Naive thymus-derived CD8-positive, alpha-beta T cell (primary cell): ENCODE results near the gene LYPD1. TPM values are rescaled to one million over a fixed set of nuclear protein-coding genes. Genes with fewer than 3 reads are reported as not detected.

Source experiments
- ATAC-seq, 2 donors: fragments of 150-1000 bp; cut with Tn5 transposase in 1 of 2; sonication (Bioruptor Pico), chemical (Tn5 transposase) in 1 of 2; 1 replicate in 1 of 2; 2 replicates in 1 of 2; pipeline ENCODE4 v1.10.0; 2021; ENCODE audit warnings: mild to moderate bottlenecking in 2 of 2, moderate library complexity in 2 of 2
- POLR2A ChIA-PET: fragments of 350-600 bp; sonication (Branson Sonifier 250); formaldehyde crosslinking; loops from one replicate; lab custom pipeline; 2021; ENCODE audit warnings: antibody characterized with exemption; lab: Charles Lee
- DNase-seq, 10 donors: peaks; one replicate each; pipeline versions ENCODE4 v3.0.0 to v3.0.0-alpha.2; 2020 to 2022
- H3K27ac Mint-ChIP-seq, 10 donors: one replicate each; pipeline ENCODE4 v1.8.0; 2020 to 2022; ENCODE audit warnings: mild to moderate bottlenecking in 10 of 10, mixed read lengths in 10 of 10, moderate library complexity in 4 of 10, inconsistent platforms in 1 of 10
- H3K27me3 Mint-ChIP-seq, 5 donors: one replicate each; pipeline ENCODE4 v1.8.0; 2021 to 2022; ENCODE audit warnings: mixed read lengths in 5 of 5
- H3K36me3 Mint-ChIP-seq, 3 donors: one replicate each; pipeline ENCODE4 v1.8.0; 2020 to 2022; ENCODE audit warnings: mixed read lengths in 3 of 3, mild to moderate bottlenecking in 2 of 3, inconsistent platforms in 1 of 3
- H3K4me1 Mint-ChIP-seq, 4 donors: one replicate each; pipeline ENCODE4 v1.8.0; 2021 to 2022; ENCODE audit warnings: mixed read lengths in 4 of 4
- H3K4me3 Mint-ChIP-seq, 10 donors: one replicate each; pipeline ENCODE4 v1.8.0; 2020 to 2022; ENCODE audit warnings: mild to moderate bottlenecking in 10 of 10, mixed read lengths in 10 of 10, moderate library complexity in 6 of 10, inconsistent platforms in 1 of 10
- H3K9me3 Mint-ChIP-seq, 9 donors: one replicate each; pipeline ENCODE4 v1.8.0; 2020 to 2022; ENCODE audit warnings: mixed read lengths in 9 of 9, mild to moderate bottlenecking in 3 of 9, inconsistent platforms in 1 of 9, moderate library complexity in 1 of 9
- polyA plus RNA-seq, 3 donors: library from polyadenylated mRNA; unstranded; fragments of 300-500 nt; fragmentation: Illumina TruSeq; gene quantifications; one replicate each; pipeline ENCODE4 v1.2.3, GENCODE V29; 2021
- total RNA-seq, 8 experiments: library from RNA in 2 of 8; stranded (reverse) in 2 of 8; gene quantifications; one replicate each; pipeline ENCODE4 v1.2.3 and lab custom pipeline; 2021 to 2026

LYPD1 gene
- total and polyA plus RNA-seq, 5 experiments from 2014 or later: not detected

DNA sequence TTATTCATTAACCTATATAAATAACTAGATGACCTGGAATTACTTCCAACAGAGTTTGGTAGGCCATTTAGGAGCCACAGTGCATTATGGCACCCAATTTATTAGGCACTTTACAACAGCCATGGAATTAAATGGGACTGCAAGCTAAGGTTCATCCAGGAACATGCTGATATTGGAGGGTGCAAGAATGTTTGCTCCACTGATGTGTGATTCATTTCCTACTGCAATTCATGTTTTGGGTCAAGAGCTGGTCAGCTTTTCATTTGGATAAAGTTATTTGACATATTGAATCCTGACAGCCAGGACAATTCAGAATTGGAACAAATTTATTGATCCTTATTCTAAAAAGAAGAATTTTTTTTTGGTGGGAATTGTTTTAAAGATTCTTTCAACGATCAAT lies 11.8 kb upstream of the LYPD1 start:
- Mint-ChIP-seq H3K27ac (no peak overlapping the region), H3K27me3 (peaks cover 0 to 3% (median 0%) of the 10 kb centered on the region in 5 donors), H3K9me3 (peaks cover 0 to 4% (median 0%) of the 10 kb centered on the region in 9 donors), H3K4me1 (no peaks in the 10 kb centered on the region), H3K4me3 (no peak overlapping the region), H3K36me3 (peaks cover 0 to 5% (median 0%) of the 10 kb centered on the region in 3 donors)
- DNase-seq (no peak), ATAC-seq (no peak)
- POLR2A ChIA-PET: no interaction called here

DNA sequence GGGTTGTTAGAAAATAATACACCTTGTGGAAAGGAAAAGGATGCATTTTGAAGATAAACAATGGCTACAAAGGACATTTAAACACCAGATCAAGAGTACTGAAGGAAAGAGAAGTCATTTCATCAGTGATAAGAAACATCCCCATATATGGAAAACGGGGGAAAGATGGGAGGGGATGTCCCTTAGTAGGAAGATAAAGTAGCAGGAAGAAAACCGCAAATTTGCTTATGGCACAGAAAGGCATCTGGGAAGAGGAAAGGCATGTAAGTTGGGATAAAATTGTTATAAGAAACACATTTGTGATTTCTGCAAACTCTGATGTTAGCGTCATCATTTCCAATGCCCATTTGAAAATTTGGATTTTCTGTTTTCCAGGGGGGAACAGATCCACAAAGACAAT lies 10.5 kb upstream of the LYPD1 start:
- POLR2A ChIA-PET: no interaction called here
- Mint-ChIP-seq H3K9me3 (peaks cover 0 to 2% (median 0%) of the 10 kb centered on the region in 9 donors), H3K4me3 (no peak overlapping the region), H3K4me1 (no peaks in the 10 kb centered on the region), H3K36me3 (no peaks in the 10 kb centered on the region), H3K27me3 (peaks cover 0 to 3% (median under 1%) of the 10 kb centered on the region in 5 donors), H3K27ac (no peak overlapping the region)
- no peak for ATAC-seq
- no peak for DNase-seq

DNA sequence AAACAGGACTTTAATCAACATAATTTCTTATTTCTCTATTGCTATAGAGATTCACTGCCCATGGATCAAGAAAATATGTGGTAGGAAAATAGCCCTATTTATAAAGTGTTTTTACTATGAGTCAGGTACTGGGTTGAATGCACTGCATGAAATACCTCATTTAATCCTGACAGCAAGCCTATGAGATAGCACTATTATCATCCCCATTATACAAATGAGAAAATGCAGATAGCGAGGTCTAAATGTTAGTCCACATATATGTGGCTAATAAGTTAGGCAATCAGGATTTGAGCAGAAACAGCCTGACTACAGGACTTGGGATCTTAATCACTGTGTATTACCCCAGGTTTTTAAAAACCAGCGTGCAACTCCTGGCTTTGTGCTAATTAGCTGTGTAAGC lies 8.5 kb upstream of the LYPD1 start:
- H3K4me1 Mint-ChIP-seq: no peaks in the 10 kb centered on the region
- peaks cover 0 to 5% (median 0%) of the 10 kb centered on the region in 9 donors for H3K9me3 Mint-ChIP-seq
- H3K36me3 Mint-ChIP-seq: no peaks in the 10 kb centered on the region
- H3K27ac Mint-ChIP-seq: no peak overlapping the region
- H3K4me3 Mint-ChIP-seq: no peak overlapping the region
- no peak for DNase-seq
- H3K27me3 Mint-ChIP-seq: peaks cover 3 to 17% (median 6%) of the 10 kb centered on the region in 5 donors
- no peak for ATAC-seq
- POLR2A ChIA-PET: no interaction called here

DNA sequence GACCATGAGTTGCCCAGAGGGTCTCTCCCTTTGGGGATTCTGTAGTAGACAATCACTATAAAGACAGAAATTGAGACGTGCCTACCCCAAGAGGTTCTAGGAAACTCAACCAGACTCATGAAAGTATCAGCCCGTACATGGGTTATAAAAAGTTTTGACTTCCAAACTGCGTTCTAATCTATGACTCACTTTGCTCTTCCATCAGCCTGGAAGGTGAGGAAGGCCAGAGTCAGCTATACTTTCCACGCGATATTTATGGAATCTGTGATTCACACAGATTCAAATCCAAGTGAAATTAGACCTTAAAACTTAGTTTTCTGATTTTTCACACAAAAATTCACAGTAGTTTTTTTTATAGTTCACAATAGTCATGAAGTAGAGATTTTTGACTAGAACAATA lies 7.7 kb upstream of the LYPD1 start:
- ATAC-seq (no peak), DNase-seq (no peak)
- Mint-ChIP-seq H3K4me3 (no peak overlapping the region), H3K4me1 (no peaks in the 10 kb centered on the region), H3K36me3 (no peaks in the 10 kb centered on the region), H3K27ac (no peak overlapping the region), H3K9me3 (peaks cover 0 to 5% (median 0%) of the 10 kb centered on the region in 9 donors), H3K27me3 (peaks cover 3 to 25% (median 11%) of the 10 kb centered on the region in 5 donors)
- POLR2A ChIA-PET: no interaction called here

DNA sequence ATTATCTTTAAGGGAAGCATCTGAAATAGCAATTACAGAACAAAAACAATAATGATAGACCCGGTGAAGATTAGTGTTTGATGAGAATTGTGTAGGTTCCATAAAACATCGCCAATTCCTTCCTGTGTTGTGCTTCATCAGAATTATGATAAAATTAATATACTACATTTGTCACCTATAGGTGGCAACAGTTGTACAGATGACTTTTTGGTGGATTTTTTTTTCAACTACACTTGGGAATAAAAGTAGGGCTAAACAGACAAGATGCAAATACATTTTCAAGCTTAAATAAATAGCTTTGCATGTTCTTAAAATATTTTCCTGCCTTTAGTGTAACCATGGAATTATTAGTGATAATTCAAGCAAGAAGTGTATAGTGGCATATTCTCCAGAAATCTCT lies 7.0 kb upstream of the LYPD1 start:
- POLR2A ChIA-PET: no interaction called here
- no peak for ATAC-seq
- Mint-ChIP-seq H3K27ac (no peak overlapping the region), H3K4me1 (no peaks in the 10 kb centered on the region), H3K4me3 (no peak overlapping the region), H3K9me3 (peaks cover 0 to 5% (median 0%) of the 10 kb centered on the region in 9 donors), H3K36me3 (no peaks in the 10 kb centered on the region), H3K27me3 (peaks cover 3 to 27% (median 12%) of the 10 kb centered on the region in 5 donors)
- DNase-seq: no peak

DNA sequence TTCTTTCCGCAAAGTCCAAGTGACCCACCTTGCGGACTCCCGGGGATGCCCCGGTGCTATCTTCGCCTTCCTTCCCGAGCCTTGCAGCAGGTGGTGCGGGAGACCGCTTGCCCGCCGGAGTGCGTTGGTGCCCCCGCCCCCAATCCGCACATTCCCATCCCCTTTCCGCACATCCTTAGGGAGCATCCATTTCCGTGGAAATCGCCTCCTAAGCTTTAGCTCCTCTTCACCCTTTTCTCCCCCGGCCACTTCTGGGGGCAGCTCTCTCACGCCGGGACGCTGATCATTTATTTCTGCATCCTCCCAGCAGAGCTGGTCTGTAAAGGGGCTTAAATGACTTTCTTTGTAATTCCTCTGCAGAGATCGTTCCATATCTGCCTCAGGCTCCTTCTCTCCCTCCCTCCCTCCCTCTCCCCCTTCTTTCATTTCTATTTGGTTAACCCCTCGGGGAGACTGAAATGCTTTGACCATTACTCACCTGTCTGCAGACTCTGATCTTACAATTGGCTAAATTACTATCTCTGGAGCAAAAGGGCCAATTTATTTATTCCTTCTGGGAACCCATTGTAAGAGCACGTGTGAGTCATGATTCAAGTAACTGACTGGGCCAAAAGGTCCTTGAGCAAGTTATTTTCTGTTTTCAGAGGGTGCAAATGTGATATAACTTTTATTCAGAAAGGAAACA lies 1.3 kb upstream of the LYPD1 start:
- Mint-ChIP-seq H3K36me3 (peaks cover 0 to 4% (median 0%) of the 10 kb centered on the region in 3 donors), H3K27me3 (peaks cover 13 to 64% (median 33%) of the 10 kb centered on the region in 5 donors), H3K4me3 (peak overlapping the region in 5 of 10 donors; percentile 21 to 47 (median 32)), H3K9me3 (peaks cover 0 to 6% (median 2%) of the 10 kb centered on the region in 9 donors), H3K4me1 (peaks cover 0 to 7% (median 2%) of the 10 kb centered on the region in 4 donors), H3K27ac (peak overlapping the region in 1 of 10 donors; percentile 85)
- DNase-seq: no peak
- no peak for ATAC-seq
- POLR2A ChIA-PET: no interaction called here

DNA sequence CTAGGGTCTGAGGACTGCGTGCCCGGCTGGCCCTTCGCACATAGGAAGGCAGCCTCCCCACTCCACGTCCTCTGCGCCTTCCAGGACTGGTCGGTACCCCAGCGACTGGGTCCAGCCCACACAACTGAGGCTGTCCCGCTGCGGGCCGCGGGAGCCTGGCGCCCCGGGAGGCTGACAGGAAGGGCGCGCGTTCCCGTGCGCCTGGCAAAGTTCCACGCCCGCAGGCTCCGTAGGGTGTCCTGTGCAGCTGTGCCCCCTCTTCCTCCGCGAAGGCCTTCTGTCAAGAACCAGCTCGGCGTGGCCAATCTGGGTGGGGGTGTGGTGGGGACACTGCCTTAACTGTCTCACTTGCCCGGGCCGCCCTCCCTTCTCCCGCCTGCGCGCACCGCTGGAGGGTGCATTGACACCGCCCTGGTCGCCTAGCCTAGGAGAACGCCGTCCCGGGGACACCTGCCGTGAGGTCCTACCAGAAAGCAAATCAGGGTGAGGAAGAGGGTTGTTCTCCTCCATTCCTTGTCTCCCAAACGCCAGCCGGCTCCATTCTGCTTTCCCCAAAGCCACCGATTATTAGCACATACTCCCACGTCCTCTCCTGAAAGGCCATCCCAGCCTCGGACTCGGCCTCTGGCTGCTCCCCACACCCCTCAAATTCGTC lies 618 bp upstream of the LYPD1 start:
- DNase-seq (no peak), ATAC-seq (no peak)
- POLR2A ChIA-PET: no interaction called here
- H3K27ac Mint-ChIP-seq: no peak overlapping the region
- peaks cover 14 to 71% (median 34%) of the 10 kb centered on the region in 5 donors for H3K27me3 Mint-ChIP-seq
- H3K4me3 Mint-ChIP-seq: peak overlapping the region in 3 of 10 donors; percentile 21 to 47 (median 43)
- H3K4me1 Mint-ChIP-seq: peaks cover 0 to 7% (median 2%) of the 10 kb centered on the region in 4 donors
- peaks cover 0 to 6% (median 2%) of the 10 kb centered on the region in 9 donors for H3K9me3 Mint-ChIP-seq
- peaks cover 0 to 4% (median 0%) of the 10 kb centered on the region in 3 donors for H3K36me3 Mint-ChIP-seq

DNA sequence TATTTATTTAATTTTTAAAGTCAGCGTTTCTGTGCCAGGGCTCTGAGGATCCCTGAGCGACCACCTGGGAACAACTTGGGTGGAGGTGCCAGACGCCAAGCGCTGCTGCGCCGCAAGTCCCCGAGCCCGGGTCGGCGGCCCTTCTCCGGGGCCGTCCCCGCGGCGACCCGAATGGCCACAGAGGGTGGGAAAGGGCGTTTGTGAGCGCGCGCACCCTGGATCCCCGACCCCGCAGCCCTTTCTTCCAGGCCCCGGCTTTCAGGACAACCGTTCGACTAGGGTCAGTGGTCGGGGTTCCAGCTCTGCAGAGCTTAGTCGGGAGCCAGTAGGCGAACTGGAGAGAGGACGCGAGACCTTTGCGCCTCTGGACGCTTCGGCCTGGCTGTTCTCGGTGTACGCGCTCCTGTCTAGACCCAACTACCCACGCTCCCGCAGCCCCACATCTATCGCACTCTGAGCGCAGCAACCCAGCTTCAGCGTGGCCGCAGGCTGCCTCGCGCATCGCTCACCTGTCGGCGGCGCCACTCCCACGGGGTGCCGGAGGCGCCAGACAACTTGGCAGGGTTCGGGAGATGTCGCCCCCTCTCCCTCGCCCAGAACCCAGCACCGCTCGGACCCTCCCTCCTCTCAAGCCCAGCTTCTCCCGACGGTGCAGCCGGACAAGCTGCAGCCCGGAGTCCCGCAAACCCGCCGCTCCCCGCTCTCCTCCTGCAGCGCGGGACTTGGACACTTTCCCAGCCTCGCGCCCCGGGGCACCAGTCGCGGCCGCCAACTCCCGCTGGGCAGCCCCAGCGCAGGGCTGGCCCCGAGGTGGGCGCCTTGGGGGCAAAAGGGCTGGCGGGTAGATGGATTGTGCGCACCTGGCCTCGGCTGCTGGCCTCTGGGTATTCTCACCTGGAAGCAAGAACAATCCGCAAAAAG lies 758 bp downstream of the LYPD1 start:
- no peak overlapping the region for H3K27ac Mint-ChIP-seq
- DNase-seq: no peak
- peaks cover 0 to 7% (median 2%) of the 10 kb centered on the region in 4 donors for H3K4me1 Mint-ChIP-seq
- no peak overlapping the region for H3K4me3 Mint-ChIP-seq
- POLR2A ChIA-PET: no interaction called here
- H3K9me3 Mint-ChIP-seq: peaks cover 0 to 4% (median 0%) of the 10 kb centered on the region in 9 donors
- peaks cover 14 to 68% (median 34%) of the 10 kb centered on the region in 5 donors for H3K27me3 Mint-ChIP-seq
- H3K36me3 Mint-ChIP-seq: peaks cover 0 to 4% (median 0%) of the 10 kb centered on the region in 3 donors
- ATAC-seq: no peak

DNA sequence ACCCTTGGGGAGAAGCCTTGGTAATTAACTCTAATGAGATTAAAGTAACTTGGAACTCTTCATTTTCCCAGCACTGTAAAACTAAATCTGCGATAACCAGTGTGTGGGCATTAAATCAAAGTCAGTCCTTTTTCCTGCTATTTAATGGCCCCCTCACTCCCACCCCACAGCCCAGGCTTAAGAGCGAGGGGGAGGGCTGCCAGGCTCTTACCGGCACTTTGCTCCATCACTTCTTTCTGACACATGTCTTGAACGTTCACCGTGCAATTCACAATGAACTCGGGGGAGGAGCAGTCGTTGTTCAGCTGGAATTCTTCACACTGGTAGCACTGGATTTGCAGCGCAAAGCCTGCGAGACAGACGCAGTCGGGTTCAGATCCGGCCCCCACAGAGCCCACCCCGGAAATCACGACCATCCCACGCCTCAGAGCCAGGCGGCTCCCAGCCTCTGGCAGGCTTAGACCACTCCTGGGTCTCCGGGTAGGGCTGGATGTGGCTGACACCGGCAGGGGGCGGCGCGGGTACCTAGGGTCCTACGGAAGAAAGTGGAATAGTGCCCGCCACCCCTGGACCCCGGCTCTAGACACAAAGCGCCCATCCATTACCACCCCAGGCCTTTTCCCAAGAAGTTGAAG lies 1.7 kb downstream of the LYPD1 start:
- Mint-ChIP-seq H3K4me1 (peaks cover 0 to 7% (median 2%) of the 10 kb centered on the region in 4 donors), H3K36me3 (peaks cover 0 to 4% (median 0%) of the 10 kb centered on the region in 3 donors), H3K4me3 (no peak overlapping the region), H3K9me3 (peaks cover 0 to 2% (median 0%) of the 10 kb centered on the region in 9 donors), H3K27ac (no peak overlapping the region), H3K27me3 (peaks cover 14 to 69% (median 34%) of the 10 kb centered on the region in 5 donors)
- DNase-seq: no peak
- POLR2A ChIA-PET: no interaction called here
- ATAC-seq: no peak

DNA sequence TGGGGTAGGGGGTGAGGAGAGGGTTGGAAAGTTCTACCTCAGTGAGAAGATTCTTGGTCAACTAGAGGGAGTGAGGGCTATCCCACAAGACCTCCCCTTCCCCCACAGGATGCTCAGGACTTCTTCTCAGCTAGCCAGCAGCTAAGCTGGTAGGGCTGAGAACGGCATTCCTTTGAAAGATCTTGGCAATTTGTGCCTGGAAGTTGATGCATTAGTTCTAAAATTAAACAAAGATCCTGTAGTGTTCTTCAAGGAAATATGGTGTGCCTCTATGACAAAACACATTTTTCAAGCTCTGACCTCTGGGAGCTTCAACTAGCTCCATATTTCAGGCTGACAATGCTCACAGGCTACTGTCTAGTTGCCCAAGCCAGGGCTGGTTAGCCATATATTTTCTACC lies 2.3 kb downstream of the LYPD1 start:
- Mint-ChIP-seq H3K4me1 (peaks cover 0 to 7% (median 2%) of the 10 kb centered on the region in 4 donors), H3K27ac (no peak overlapping the region), H3K9me3 (peaks cover 0 to 2% (median 0%) of the 10 kb centered on the region in 9 donors), H3K36me3 (peaks cover 0 to 4% (median 0%) of the 10 kb centered on the region in 3 donors), H3K27me3 (peaks cover 14 to 63% (median 30%) of the 10 kb centered on the region in 5 donors), H3K4me3 (no peak overlapping the region)
- ATAC-seq (no peak), DNase-seq (no peak)
- POLR2A ChIA-PET: no interaction called here

DNA sequence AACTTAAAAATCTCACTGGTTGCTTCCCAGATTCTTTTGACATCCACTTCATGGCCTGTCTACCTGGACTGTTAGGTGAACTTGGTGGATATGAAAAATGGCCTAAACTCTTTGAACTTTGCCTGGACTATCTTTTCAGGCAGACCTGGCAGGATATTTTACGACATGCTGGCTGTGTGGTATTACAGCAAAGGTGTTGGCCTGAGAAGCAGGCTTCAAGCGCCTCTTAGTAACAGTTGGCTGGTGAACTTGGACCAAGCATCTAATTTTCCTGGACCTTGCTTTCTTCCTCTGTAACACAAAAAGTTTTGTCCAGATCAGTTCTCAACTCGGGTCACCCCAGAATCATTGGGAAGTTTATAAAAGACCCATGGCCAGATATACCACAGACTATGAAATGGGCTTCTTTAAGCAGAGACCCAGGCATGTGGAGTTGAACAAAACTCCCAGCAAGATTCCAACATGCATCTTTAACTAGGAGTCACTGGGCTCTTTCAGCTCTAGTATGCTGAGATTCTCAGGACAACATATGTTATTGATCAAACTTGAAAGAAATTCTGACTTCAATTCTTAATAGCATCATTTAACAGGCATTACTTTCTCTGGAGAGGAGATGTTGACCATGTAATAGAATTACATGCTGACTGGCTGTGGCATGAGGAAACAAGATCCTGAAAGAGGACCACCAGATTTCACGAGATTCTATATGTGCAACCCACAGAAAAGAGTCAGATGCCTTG lies 4.4 kb downstream of the LYPD1 start:
- H3K4me1 Mint-ChIP-seq: no peaks in the 10 kb centered on the region
- H3K27me3 Mint-ChIP-seq: peaks cover 8 to 49% (median 19%) of the 10 kb centered on the region in 5 donors
- DNase-seq (no peak), ATAC-seq (no peak)
- peaks cover 0 to 2% (median 0%) of the 10 kb centered on the region in 3 donors for H3K36me3 Mint-ChIP-seq
- no peaks in the 10 kb centered on the region for H3K9me3 Mint-ChIP-seq
- H3K27ac Mint-ChIP-seq: no peak overlapping the region
- POLR2A ChIA-PET: no interaction called here
- H3K4me3 Mint-ChIP-seq: no peak overlapping the region
